Neural crest cell (in vitro differentiated cells): ENCODE results near the gene REG4. TPM values are rescaled to one million over a fixed set of nuclear protein-coding genes. Genes with fewer than 3 reads are reported as not detected.

Experiments
- DNase-seq: peaks from one replicate; pipeline ENCODE4 v3.0.0; 2021; ENCODE audit warnings: low read depth, mixed read lengths, low spot score
- H3K27ac Mint-ChIP-seq: one replicate; pipeline ENCODE4 v1.8.0; 2021; ENCODE audit warnings: mild to moderate bottlenecking, mixed read lengths; ENCODE audit not compliant: unreplicated experiment
- H3K27me3 Mint-ChIP-seq: 2 replicates; pipeline ENCODE4 v1.8.0; 2021; ENCODE audit warnings: low read depth, mild to moderate bottlenecking, mixed read lengths
- H3K36me3 Mint-ChIP-seq: 2 replicates; pipeline ENCODE4 v1.8.0; 2021; ENCODE audit warnings: low read depth, mild to moderate bottlenecking, mixed read lengths
- H3K4me1 Mint-ChIP-seq: 2 replicates; pipeline ENCODE4 v1.8.0; 2021; ENCODE audit warnings: mixed read lengths
- H3K4me3 Mint-ChIP-seq: one replicate; pipeline ENCODE4 v1.8.0; 2021; ENCODE audit warnings: mild to moderate bottlenecking, mixed read lengths
- H3K9me3 Mint-ChIP-seq: 2 replicates; pipeline ENCODE4 v1.8.0; 2021; ENCODE audit warnings: mixed read lengths
- total RNA-seq: library from RNA; stranded (reverse); gene quantifications from 2 replicates; pipeline ENCODE4 v1.2.1, GENCODE V29; 2021
- TF ChIP-seq, protein P1 (sequence below): fragments of 200-600 bp; sonication (generic); conservative IDR thresholded peaks from 2 replicates; pipeline ENCODE4 v1.5.0; 2021; ENCODE audit warnings: antibody characterized with exemption, mild to moderate bottlenecking

Gene REG4
- total RNA-seq, 1 donor from 2014 or later, result not detected

DNA sequence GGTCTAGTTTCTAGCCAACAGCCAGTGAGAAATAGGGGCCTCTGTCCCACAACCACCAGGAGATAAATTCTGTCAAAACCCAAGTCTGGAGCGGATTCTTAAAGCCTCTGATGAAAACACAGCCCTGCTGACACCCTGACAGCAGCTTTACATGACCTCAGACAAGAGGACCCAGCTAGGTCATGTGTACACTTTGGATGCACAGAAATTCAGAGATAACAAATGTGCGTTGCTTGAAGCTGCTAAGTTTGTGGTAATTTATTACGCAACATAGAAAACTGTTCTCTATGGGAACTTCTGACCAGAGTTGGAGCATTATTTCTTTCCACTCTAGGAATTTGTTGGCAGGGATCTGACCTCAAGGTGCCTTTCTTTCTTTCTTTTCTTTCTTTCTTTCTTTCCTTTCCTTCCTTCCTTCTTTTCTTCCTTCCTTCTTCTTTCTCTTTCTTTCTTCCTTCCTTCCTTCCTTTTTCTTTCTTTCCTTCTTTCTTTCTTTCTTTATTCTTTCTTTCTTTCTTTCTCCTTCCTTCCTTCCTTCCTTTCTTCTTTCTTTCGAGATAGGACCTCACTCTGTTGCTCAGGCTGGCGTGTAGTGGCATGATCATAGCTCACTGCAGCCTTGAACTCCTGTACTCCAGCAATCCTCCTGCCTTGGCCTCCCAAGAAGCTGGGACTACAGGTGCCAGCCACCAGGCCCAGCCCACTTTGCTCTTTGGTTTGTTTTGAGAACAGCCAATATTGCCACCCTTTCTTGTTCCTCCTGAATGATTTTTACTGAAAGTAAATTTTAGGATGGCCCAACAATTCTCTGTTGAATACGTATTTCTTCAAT is 27.7 kb downstream of the REG4 start:
- Mint-ChIP-seq H3K4me3 (no peak overlapping the region), H3K9me3 (no peaks in the 10 kb centered on the region), H3K27ac (no peak overlapping the region), H3K27me3 (no peaks in the 10 kb centered on the region), H3K4me1 (peaks cover 8% of the 10 kb centered on the region), H3K36me3 (no peaks in the 10 kb centered on the region)
- TF ChIP-seq, protein P1, sequence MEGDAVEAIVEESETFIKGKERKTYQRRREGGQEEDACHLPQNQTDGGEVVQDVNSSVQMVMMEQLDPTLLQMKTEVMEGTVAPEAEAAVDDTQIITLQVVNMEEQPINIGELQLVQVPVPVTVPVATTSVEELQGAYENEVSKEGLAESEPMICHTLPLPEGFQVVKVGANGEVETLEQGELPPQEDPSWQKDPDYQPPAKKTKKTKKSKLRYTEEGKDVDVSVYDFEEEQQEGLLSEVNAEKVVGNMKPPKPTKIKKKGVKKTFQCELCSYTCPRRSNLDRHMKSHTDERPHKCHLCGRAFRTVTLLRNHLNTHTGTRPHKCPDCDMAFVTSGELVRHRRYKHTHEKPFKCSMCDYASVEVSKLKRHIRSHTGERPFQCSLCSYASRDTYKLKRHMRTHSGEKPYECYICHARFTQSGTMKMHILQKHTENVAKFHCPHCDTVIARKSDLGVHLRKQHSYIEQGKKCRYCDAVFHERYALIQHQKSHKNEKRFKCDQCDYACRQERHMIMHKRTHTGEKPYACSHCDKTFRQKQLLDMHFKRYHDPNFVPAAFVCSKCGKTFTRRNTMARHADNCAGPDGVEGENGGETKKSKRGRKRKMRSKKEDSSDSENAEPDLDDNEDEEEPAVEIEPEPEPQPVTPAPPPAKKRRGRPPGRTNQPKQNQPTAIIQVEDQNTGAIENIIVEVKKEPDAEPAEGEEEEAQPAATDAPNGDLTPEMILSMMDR, result no peak
- no peak for DNase-seq

DNA sequence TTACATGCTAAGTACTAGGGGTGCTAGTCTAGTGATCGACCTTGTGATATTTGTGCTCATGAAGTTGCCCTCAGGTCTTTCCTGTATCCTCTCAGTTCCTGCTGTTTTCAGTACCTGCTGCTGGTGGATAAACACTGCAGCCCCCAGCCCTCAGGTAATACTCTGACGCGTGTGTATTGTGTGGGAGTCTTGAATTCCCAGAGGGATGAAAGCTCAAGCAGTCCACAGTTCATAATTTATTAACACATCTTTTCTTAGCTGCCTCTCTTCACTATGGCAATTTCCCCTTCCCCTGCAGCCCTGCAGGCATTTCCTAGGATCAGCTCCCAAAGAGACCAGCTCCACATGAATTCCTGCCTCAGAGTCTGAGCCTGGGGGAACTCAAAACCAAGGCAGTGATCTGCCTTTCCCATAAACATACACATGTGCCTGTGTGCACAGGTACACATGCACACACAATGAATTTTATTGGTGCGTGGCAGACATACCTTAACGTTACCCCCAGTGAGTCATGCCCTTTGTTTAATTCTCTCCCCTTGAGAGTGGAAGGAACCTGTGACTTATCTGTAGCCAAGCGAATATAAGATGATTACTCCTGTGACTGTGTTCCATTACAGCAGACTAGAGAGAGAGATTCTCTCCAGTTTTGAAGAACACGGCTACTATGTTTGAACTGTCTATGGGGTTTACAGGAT is 28.5 kb downstream of the REG4 start:
- no peak overlapping the region for H3K27ac Mint-ChIP-seq
- H3K9me3 Mint-ChIP-seq, result no peaks in the 10 kb centered on the region
- H3K4me1 Mint-ChIP-seq, result peaks cover 8% of the 10 kb centered on the region

DNA sequence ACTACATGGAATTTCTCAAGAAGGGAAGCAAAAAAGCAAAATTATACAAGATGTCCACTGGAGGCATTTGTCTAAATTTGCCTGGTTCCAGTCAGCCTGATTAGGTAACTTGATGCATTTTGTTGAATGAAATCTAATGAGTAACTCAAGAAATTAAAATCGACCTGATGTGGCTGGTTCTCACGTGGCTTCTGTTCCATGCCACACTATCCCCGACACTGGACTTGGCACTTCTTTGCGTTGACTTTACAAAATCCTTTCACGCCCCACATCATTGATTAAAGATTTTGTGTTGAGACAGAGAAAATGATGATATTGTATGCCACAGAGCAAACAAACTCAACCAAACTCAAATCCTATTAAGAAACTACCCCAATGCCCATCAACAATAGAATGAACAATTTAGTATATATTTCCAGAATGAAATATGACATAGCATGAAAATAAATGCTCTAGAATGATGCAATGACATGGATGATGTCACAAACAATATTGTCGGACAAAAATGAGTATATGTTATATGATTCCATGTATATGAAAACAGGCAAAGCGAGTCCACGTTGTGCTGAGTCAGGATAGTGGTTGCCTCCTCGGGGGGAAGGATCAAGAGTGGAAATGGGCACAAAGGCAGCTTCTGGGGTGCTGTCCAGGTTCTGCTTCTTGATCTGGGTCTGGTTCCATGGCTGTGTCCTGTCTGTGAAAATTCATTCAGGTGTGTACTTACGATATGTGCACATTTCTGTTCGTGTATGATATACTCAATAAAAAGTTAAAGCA is 29.6 kb downstream of the REG4 start:
- no peaks in the 10 kb centered on the region for H3K27me3 Mint-ChIP-seq
- DNase-seq, result no peak
- H3K4me3 Mint-ChIP-seq, result no peak overlapping the region
- no peak overlapping the region for H3K27ac Mint-ChIP-seq
- no peaks in the 10 kb centered on the region for H3K36me3 Mint-ChIP-seq
- TF ChIP-seq, protein P1, result no peak
- peaks cover 8% of the 10 kb centered on the region for H3K4me1 Mint-ChIP-seq
- no peaks in the 10 kb centered on the region for H3K9me3 Mint-ChIP-seq

More for the DNA sequence above, 28.5 kb downstream of the REG4 start:
- no peak for DNase-seq
- H3K27me3 Mint-ChIP-seq, result no peaks in the 10 kb centered on the region
- H3K4me3 Mint-ChIP-seq, result no peak overlapping the region
- TF ChIP-seq, protein P1, result no peak
- H3K36me3 Mint-ChIP-seq, result no peaks in the 10 kb centered on the region

DNA sequence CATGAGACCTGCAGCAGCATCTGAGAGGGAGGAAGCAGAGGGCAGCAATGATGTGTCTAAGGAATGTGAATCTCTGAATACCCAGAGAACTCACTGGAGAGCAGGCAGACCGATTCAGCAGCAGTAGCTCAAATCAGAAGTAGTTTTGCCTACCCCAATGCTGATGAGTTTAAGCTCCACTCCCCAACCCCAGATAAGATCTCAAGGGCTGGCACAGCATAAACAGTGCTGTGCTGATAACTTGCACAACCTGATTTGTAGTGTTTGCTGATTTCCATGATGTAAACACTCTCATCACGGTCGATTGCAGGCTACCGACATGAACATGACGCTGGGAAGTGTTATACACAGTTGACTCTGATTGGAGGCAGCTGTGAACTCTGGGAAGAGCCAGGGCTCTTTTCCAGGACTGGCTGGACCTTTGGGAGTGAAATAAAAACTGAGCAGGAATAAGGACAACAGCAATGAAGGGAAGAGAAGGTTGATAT is 31.3 kb downstream of the REG4 start:
- TF ChIP-seq, protein P1, result no peak
- no peak overlapping the region for H3K4me3 Mint-ChIP-seq
- no peak for DNase-seq
- peaks cover 8% of the 10 kb centered on the region for H3K4me1 Mint-ChIP-seq
- H3K27ac Mint-ChIP-seq, result no peak overlapping the region
- H3K9me3 Mint-ChIP-seq, result no peaks in the 10 kb centered on the region
- H3K27me3 Mint-ChIP-seq, result no peaks in the 10 kb centered on the region
- H3K36me3 Mint-ChIP-seq, result no peaks in the 10 kb centered on the region

DNA sequence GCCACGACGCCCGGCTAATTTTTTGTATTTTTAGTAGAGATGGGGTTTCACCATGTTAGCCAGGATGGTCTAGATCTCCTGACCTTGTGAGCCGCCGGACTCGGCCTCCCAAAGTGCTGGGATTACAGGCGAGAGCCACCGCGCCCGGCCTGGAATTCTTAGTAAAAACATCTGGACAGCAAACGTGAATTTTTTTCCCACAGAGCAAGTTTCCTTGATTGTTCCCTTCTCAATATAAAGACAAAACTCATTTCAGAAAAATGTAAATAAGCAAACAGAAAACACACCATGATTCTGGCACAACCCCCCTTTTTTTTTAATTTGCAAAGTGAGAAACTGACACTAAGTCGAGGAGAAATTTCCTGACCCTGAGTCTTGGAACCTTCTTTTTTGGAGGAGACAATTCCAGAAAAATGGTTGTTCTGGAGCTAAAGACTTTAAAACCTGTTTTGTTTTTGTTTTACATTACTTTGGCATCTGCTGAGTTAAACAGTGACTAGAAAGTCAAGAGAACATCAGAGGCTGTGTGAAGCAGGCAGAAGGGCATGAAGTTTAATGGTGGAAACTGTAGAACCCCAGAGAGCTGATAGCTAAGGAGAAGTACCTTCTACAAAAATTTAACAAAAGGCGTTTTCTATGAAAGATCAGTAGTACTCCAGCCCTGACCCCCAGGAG is 32.2 kb downstream of the REG4 start:
- DNase-seq, result no peak
- Mint-ChIP-seq H3K4me1 (peaks cover 8% of the 10 kb centered on the region), H3K4me3 (no peak overlapping the region), H3K9me3 (no peaks in the 10 kb centered on the region), H3K36me3 (no peaks in the 10 kb centered on the region), H3K27ac (no peak overlapping the region), H3K27me3 (no peaks in the 10 kb centered on the region)
- TF ChIP-seq, protein P1, result no peak
